ENCODE results near the gene GOSR1. TPM values are rescaled to one million over a fixed set of nuclear protein-coding genes. Genes with fewer than 3 reads are reported as not detected.
"Not testable (repeated sequence)": the region's sequence is repeated elsewhere in the genome, so short reads cannot be mapped to it uniquely, and the experiment has no call there.

GOSR1 gene
- total RNA-seq, 1 donor from 2014 or later: 24.4 TPM

DNA sequence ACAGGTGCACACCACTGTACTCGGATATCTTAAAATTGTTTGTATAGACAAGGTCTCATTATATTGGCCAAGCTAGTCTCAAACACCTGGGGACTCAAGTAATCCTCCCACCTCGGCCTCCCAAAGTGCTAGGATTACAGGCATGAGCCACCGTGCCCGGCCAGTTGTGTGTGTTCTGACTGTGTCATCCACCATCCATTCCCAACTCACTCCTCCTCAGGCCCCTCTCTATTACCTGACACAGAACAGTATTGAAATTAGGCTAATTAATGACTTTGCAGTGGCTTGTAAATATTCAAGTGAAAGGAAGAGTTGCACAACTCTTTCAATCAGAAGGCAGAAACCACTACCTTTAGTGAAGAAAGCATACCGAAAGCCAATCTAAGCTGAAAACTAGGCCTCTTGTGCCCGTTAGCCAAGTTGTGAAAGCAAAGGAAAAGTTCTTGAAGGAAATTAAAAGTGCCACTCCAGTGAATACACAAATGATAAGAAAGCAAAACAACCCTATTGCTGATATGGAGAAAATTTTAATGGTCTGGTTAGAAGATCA lies 28.7 kb downstream of the GOSR1 start:
- no peak for DNase-seq (ENCODE audit: low read depth in 2 of 2)

DNA sequence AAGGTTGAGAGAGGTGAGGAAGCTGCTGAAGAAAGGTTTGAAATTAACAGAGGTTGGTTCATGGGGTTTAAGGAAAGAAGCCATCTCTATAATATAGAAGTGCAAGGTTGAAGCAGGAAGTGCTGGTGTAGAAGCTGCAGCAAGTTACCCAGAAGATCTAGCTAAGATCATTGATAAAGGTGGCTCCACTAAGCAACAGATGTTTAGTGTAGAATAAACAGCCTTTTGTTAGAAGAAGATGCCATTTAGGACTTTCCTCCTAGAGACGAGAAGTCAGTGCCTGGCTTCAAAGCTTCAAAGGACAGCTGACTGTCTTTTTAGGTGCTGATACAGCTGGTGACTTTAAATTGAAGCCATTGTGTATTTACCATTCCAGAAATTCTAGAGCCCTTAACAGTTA lies 29.3 kb downstream of the GOSR1 start:
- DNase-seq (ENCODE audit: low read depth in 2 of 2): no peak

GRCh38 chr17:30513346-30513745 lies 36.1 kb downstream of the GOSR1 start:
- DNase-seq (ENCODE audit: low read depth in 2 of 2): no peak

- no peak for DNase-seq (ENCODE audit: low read depth in 2 of 2)
These were observed 37.8 kb downstream of the GOSR1 start for GRCh38 chr17:30514895-30515596.

- no peak for DNase-seq (ENCODE audit: low read depth in 2 of 2)
These were observed 40.6 kb downstream of the GOSR1 start for GRCh38 chr17:30517786-30518185.

DNA sequence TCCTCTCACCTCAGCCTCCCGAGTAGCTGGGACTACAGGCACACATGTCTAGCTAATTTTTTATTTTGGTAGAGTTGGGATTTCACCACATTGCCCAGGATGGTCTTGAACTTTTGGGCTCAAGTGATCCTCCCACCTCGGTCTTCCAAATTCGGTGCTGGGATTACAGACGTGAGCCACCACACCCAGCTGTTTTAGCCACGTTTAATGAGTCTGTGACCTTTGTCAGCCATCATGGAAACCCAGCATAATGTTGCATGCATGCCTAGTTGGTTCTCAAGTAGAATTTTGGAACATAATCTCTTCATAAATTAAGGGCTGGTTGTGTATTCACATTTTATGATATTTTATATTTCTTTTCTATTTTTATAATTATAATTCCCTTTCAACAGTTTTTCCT lies 42.0 kb downstream of the GOSR1 start:
- DNase-seq (ENCODE audit: low read depth in 2 of 2): no peak

DNA sequence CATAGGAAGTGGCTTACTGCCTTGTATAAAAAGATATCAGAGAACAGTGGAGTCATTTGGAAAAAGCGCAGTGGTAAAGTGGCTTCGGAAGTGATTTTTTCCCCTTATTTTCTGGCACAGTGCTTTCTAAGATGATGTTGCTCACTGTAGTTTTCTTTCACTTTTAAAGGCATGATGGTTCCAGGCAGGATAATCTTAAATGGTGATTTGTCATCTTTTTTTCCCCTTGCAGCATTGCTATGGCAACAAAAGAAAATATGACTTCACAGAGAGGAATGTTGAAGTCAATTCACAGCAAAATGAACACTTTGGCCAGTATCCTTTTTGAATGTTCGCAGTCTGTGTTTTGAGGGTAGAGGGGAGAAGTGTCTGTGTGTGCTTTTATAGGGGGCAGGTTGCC lies 42.5 kb downstream of the GOSR1 start:
- DNase-seq (ENCODE audit: low read depth in 2 of 2): peak; percentile 75 to 91

- DNase-seq (ENCODE audit: low read depth in 2 of 2): peak in 1 of 2 donors; percentile 15
These were observed 43.2 kb downstream of the GOSR1 start for GRCh38 chr17:30520436-30520835.

- DNase-seq (ENCODE audit: low read depth in 2 of 2): no peak
These were observed 43.7 kb downstream of the GOSR1 start for GRCh38 chr17:30520882-30521281.

GRCh38 chr17:30521766-30522165 lies 44.6 kb downstream of the GOSR1 start:
- no peak for DNase-seq (ENCODE audit: low read depth in 2 of 2)

GRCh38 chr17:30523236-30523635 lies 46.0 kb downstream of the GOSR1 start:
- not testable (repeated sequence) for DNase-seq (ENCODE audit: low read depth in 2 of 2)

- peak in 1 of 2 donors; percentile 29 for DNase-seq (ENCODE audit: low read depth in 2 of 2)
These were observed 47.6 kb downstream of the GOSR1 start for GRCh38 chr17:30524847-30525246.

GRCh38 chr17:30526401-30526800 lies 49.2 kb downstream of the GOSR1 start:
- DNase-seq (ENCODE audit: low read depth in 2 of 2): peak; percentile 28 to 69

- DNase-seq (ENCODE audit: low read depth in 2 of 2): not testable (repeated sequence)
These were observed 51.5 kb downstream of the GOSR1 start for GRCh38 chr17:30528701-30529100.

DNA sequence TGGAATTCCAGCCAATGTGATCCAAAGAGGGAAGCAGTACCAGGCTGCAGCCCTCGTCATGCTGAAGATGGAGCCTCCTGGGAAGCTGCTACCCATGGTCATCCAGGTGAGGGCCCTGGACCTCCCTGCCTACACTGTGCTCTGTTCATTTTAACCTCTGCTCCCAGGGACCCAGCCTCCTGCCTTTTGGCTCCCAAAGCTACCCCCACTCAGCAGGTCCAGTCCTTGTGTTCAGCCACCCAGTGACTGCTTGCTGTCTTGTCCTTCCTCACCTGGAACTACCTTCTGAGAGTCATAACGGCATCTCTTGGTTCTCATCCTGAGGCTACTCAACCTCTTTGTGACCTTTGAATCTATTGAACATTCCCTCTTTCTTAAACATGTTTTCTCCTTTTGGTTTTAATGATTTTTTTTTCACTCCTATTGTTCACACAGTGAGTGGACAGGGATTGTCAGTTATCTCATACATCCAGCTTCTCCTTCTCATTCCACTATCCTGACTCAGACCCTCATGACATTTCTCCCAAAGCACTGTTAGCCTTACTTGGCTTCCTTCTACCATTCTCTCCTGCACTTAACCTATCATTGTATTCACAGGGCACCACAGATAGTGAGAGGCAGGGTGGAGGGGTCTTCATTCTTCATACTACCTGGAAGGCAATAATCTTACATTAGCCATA lies 53.3 kb downstream of the GOSR1 start:
- DNase-seq (ENCODE audit: low read depth in 2 of 2): peak in 1 of 2 donors; percentile 33

DNA sequence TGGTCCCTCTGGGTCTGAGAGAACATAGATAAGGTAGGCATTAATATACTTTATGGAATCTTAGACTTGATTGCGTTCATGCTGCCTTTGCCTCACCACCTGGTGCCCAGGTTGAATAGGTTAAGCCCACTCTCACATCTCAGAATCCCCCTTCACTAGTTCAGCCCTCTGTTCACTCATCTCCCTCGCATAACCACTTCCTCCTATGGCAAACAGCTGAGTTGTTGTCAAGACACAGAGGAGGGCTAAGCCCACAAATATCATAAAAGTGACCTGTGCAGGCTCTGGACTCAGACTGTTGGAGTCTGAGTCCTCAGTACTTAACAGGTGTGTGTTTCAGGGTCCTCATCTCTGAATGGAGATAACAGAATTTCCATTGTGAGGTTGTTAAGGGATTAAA lies 55.7 kb downstream of the GOSR1 start:
- no peak for DNase-seq (ENCODE audit: low read depth in 2 of 2)

- DNase-seq (ENCODE audit: low read depth in 2 of 2): no peak
These were observed 57.1 kb downstream of the GOSR1 start for GRCh38 chr17:30534298-30534697.

DNA sequence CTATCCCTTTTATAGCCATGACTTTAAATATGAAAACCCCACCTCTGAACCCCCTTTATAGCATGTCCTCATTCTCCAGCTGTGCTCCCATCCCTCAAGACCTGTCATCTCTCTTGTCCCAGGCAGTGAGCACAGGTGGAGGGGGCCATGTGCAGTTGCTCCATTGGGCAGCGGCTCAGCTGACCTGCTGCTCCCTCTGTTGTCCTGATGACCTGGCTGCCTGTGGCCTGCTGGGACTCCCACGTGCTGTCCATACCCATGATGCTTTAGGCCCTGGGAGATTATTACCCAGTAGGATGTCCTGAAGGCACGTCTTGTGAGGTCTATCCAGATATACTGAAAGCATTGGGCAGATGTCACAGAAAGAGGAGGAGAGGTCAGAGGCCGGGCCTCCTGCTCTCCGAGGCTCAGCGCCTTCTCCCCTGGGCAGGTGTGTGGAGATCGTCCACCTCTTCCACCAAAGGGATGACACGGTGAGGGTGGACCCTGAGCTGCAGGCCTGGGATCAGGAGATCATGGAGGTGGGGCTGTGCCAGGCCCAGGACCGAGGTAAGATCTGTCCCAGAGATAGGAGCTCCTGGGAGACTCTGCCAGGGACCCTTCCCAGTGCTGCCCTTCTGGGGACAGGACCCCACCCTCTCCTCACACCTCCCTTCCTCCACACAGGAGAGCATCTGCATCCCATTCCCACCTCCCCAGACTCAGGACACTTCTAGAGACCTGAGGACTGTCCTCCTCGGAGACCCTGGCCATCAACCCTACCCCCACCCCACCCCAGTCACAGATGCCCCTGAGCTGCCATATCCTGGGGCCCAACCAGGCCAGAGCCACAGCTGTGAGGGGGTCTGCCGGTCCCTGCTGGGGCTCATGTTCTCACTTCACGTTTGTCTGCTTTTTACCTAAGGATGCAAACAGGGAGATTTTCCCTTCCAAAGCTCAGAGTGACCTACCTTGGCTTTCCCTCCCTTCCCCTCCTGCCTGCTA lies 58.0 kb downstream of the GOSR1 start:
- DNase-seq (ENCODE audit: low read depth in 2 of 2): no peak

DNA sequence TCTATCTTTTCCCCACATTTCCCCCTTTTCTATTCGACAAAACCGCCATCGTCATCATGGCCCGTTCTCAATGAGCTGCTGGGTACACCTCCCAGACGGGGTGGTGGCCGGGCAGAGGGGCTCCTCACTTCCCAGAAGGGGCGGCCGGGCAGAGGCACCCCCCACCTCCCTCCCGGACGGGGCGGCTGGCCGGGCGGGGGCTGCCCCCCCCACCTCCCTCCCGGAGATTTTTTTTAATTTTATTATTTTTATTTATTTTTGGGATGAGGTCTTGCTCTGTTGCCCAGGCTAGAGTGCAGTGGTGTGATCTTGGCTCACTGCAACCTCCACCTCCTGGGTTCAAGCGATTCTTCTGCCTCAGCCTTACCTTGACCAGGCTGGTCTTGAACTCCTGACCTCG lies 59.6 kb downstream of the GOSR1 start:
- not testable (repeated sequence) for DNase-seq (ENCODE audit: low read depth in 2 of 2)

- not testable (repeated sequence) for DNase-seq (ENCODE audit: low read depth in 2 of 2)
These were observed 60.5 kb downstream of the GOSR1 start for GRCh38 chr17:30537667-30538066.

DNA sequence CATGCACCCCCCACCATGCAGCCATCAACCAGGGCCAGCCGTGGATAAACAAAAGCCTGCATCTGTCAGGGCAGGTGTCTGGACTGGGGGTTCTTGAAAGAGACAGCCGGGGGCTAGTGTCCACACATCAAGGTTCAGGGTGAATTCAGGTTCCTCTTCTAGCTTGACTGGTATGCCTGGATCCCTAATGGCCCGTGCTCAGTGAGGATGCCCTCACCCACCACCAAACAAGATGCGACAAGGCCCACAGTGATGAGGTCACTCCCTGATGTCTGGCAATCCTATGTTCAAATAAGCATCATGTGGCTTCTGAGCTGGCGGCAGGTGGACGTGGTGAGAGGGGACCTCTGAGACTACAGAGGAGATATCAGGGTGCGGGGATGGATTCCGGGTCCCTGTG lies 64.6 kb downstream of the GOSR1 start:
- no peak for DNase-seq (ENCODE audit: low read depth in 2 of 2)

DNA sequence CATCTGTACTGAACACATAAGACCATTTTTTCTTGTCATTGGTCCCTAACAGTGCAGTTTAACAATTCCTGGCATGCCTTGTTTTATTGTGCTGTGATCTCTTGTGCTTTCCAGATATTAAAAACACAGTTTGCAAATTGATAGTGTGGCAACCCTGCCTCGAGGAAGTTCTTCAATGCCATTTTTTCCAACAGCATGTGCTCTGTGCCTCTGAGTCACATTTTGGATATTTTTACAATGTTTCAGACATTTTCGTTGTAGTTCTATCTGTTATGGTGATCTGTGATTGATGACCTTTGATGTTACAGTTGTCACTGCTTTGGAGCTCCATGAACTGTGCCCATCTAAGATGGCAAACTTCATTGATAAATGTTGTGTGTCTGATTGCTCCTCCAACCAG lies 66.2 kb downstream of the GOSR1 start:
- DNase-seq (ENCODE audit: low read depth in 2 of 2): no peak
